Stimulated activated CD8-positive, alpha-beta memory T cell treated with anti-CD3 and anti-CD28 coated beads, Interleukin-7, amount 100 ng/mL, for 1 hour (primary cell): Measurements from ENCODE around the gene NEFH.
"Not testable (repeated sequence)": the region's sequence is repeated elsewhere in the genome, so short reads cannot be mapped to it uniquely, and the experiment has no call there.

Source experiments
- DNase-seq, 2 donors: peaks; one replicate each; pipeline ENCODE4 v3.0.0-alpha.2; 2020; ENCODE audit warnings: low read depth in 2 of 2

Gene NEFH

GRCh38 chr22:29479417-29480261 is at the start of gene NEFH:
TSS of gene NEFH (plus strand) at chr22:29480218. CDS start at chr22:29480263, 45 bp downstream.
- DNase-seq, result no peak

- no peak for DNase-seq
Observed at GRCh38 chr22:29431986-29432385, 48.0 kb upstream of the NEFH start.

DNA sequence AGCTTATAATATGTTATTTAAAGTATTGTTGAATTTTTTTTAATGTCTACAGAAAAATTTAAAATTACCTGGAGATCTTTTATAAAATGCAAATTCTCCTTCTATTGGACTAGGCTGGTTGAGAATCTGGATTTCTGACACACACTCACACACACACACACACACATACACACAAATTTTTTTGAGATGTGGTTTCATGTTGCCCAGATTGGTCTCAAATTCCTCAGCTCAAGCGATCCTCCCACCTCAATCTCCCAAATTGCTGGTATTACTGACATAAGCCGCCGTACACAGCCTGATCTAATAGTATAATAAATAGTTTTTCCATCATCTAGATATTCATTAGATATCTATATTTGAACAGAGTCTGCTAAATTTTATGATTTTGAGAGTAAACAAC is 46.2 kb upstream of the NEFH start:
- no peak for DNase-seq

GRCh38 chr22:29434288-29434687 is 45.7 kb upstream of the NEFH start:
- DNase-seq, result no peak

GRCh38 chr22:29435236-29436136 is 44.5 kb upstream of the NEFH start:
- no peak for DNase-seq

GRCh38 chr22:29438283-29438682 is 41.7 kb upstream of the NEFH start, which contains the start of gene RFPL1:
TSS of gene RFPL1 (plus strand) at chr22:29438583.
- DNase-seq, result not testable (repeated sequence)

DNA sequence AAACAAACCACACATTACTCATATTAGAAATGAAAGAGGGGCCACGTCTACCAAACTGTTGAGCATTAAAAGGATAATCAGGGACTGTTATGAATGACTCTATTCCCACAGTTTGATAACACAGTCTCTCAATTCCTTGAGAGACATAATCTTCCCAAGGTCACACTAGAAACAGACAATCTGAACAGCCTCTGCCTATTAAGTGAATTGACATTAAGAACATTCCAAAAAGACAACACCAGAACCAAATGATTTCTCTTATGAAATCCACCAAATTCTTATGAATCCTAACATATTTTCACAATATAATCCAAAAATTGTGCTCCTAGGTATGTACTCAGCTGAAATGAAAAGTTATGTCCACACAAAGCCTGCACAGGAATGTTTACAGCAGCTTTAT is 37.0 kb upstream of the NEFH start:
- DNase-seq, result no peak

DNA sequence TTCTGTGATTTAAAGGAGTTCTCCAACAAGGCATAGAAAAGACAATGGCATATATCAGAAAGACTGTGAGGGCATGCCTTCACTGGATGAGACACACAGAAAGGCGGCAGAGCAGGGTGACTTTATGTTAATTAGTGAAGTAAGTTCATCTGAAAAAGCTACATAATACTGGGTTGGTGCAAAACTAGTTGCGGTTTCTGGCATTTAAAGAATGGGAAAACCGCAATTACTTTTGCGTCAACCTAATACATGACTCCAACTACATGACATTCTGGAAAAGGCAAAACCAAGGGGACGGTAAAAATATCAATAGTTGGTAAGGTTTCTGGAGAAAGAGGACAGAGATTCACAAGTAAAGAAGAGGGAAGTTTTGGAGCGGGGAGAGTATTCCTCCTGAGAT is 36.6 kb upstream of the NEFH start:
- no peak for DNase-seq

DNA sequence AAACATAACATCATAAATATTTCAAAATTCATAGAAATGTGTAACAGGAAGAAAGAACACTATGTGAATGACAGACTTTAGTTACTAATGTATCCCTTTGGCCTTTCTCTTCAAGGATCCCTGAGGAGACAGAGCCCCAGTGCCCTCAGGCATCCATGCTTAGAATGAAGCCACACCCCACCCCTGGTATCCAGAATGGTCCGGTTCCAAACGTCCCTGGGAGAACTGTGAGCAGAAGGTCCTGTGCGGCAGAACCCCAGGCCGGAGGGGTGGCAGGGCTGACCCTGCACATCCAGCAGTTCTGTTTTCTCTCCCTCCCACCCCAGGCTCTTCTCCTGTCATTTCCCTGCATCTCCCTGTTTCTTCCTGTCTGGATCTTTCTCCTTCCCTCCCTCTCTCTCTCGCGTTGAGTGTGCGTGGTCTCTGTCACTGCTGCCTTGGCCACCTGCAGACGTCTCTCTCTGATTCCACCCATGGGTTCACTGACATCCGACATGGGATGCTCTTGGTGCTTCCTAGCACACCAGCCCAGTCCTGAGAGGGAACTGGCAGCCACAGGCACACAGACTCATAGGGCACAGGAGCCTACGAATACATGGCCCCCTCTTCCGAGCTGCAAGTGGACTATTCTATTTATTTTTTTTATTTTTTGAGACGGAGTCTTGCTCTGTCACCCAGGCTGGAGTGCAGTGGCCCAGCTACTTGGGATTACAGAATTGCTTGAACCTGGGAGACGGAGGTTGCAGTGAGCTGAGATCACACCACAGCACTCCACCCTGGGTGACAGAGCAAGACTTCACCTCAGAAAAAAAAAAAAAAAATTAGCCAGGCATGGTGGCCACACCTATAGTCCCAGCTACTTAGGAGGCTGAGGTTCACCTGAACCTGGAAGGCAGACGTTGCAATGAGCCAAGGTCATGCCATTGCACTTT is 35.9 kb upstream of the NEFH start:
- DNase-seq, result no peak

DNA sequence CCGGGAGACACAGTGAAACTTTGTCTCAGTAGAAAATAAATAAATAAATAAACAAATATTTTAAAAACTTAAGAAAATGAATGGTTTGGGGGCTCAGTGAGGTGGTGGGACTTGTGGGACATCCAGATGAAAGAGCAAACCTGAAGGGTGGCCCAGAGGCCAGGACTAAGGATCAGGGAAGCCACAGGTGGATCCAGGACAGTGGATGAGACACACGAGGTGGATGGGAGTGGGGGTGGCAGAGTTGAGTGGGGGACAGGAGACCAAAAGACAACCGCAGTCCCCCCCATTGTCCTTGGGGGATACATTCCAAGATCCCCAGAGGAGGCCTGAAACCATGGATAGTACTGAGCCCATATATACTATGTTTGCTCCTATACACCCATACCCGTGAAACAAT is 34.5 kb upstream of the NEFH start:
- no peak for DNase-seq

GRCh38 chr22:29447906-29448305 is 32.1 kb upstream of the NEFH start:
- DNase-seq, result no peak

DNA sequence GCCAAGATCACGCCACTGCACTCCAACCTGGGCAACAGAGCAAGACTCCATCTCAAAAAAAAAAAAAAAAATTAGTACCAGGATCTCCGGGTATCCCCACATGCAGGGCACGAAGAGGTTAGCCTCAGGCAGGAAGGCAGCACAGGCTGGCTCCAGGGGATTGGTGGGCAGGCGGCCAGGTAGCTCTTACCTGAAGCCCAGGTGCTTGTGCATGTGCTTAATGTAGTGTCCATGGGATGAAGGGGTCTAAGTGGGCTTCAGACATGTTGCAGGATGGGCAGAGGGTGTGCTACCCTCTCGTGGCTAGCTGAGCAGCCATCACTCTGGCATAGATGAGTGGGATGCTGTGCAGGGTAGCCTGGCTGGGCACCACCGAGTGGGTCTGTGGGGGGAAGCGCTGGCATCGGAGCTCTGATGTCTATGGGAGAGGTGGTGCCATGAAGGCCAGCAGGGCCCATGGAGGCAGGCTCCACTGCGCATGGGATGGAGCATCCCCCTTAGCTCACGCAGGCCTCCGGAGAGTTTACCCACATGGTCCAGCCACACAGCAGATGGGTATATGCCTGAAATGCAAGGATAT is 30.6 kb upstream of the NEFH start:
- DNase-seq, result no peak

DNA sequence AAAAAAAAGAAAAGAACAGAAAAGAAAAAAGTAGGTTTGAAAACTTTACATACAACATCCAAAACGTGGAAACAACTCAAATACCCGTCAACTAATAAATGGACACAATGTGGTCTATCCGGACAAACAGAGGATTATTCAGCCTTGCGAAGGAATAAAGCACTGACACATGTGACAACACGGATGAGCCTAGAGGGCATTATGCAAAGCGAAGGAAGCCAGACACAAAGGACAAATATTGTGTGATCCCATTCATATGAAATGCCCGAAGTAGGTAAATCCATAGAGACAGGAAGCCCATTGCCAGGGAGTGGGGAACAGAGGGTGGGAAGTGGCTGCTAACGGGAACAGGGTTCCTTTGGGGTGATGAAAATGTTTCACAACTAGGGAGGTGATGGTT is 29.8 kb upstream of the NEFH start:
- DNase-seq, result no peak

- no peak for DNase-seq
Observed at GRCh38 chr22:29451863-29452262, 28.2 kb upstream of the NEFH start.

- DNase-seq, result no peak
Observed at GRCh38 chr22:29454276-29454675, 25.7 kb upstream of the NEFH start.

DNA sequence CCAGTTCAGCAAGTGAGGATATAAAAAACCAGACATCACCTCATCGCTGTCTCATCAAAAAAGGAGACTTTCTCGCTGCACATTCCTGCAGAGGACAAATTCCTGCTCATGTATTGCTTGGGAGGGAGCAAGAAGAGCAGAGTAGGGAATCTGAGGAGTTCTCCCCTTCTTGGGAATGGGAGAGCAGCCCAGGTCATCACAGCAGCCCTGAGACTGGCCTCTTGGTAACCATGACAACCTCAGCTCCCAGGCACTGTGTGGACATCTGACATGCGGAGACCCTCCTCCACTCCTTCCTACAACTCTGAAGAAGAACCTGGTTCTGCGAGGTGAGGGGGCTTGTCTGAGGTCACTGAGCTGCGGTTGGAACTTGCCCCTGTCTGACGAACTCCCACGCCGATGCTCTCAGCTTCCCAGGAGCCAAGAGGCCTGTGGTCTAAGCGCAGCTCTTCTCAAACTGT is 23.8 kb upstream of the NEFH start:
- no peak for DNase-seq

GRCh38 chr22:29457730-29458129 is 22.3 kb upstream of the NEFH start:
- DNase-seq, result no peak

GRCh38 chr22:29458551-29458950 is 21.5 kb upstream of the NEFH start:
- no peak for DNase-seq

DNA sequence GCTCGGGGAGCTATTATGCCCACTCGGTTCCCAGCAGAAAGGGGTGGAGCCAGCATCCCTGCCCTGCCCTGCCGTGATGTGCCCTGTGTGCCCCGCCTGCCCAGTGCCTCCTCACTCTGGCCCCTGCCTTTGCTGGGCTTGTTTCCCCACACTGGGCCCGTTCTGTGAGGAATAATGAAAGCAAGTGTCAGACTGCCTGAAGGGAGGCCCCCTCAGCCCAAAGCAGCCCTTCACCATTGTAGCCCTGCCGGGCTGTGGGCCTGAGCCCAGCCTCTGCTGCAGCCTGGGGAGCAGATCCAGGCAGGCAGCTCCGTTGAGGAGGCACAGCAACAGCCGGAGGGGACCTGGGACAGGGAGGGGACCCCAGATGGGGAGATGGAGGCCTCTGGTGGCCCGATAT is 20.2 kb upstream of the NEFH start:
- DNase-seq, result no peak

DNA sequence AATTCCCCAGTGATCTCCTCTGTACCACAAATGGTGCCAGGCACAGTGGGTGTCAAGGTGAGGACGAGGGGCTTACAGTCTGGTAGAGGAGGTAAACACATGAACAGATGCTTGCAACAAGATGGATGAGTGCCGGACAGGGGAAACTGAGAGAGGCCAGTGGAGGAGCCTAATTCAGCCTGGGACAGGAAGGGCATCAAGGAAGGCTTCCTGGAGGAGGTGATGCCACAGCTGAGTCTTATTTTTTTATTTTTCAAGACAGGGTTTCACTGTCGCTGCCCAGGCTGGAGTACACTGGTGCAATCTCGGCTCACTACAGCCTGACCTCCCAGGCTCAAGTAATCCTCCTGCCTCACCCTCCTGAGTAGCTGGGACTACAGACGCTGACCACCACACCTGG is 18.8 kb upstream of the NEFH start:
- DNase-seq, result no peak

DNA sequence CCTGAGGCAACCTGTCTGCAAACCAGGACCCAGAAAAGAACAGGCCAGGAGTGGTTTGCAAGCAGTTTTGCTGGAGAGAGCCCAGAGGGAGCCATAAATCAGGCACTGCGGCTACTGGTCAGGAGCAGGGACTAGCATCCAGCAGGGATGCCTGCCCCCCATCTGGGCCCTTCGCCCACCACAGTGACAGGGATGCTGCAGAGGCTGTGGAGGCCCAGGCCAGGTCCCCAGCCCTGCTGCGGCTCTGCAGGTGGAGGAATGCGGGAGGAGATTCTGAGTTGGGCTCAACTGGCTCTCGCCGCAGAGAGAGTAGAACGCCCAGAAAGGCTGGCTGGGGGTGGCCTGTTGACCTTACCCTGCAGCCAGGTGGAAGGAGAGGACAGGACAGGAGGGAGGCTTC is 16.4 kb upstream of the NEFH start:
- no peak for DNase-seq
